ENCODE measurements around the gene NTM.

GRCh38 chr11:131744847-131745246 is 374.4 kb downstream of the NTM start:
- TF ChIP-seq POLR2AphosphoS5 (IDR thresholded peaks at IDR 0.05) (peak; percentile 10), CTCF (IDR thresholded peaks at IDR 0.05; ENCODE audit: poor library complexity, severe bottlenecking) (no peak)

Measured in neural cell (in vitro differentiated cells).